Type B pancreatic cell (in vitro differentiated cells): ENCODE measurements around the gene DCP1A. TPM values are rescaled to one million over a fixed set of nuclear protein-coding genes. Genes with fewer than 3 reads are reported as not detected.

Experiments used
- DNase-seq: peaks from one replicate; pipeline ENCODE4 v3.0.0; 2021; ENCODE audit warnings: mixed read lengths; ENCODE audit not compliant: unreplicated experiment; ENCODE audit errors: extremely low spot score
- H3K27ac Mint-ChIP-seq: 2 replicates; pipeline ENCODE4 v1.8.0; 2021; ENCODE audit warnings: mild to moderate bottlenecking, mixed read lengths
- H3K27me3 Mint-ChIP-seq: 2 replicates; pipeline ENCODE4 v1.8.0; 2021; ENCODE audit warnings: mixed read lengths
- H3K36me3 Mint-ChIP-seq: 2 replicates; pipeline ENCODE4 v1.8.0; 2021; ENCODE audit warnings: mixed read lengths
- H3K4me1 Mint-ChIP-seq: one replicate; pipeline ENCODE4 v1.8.0; 2021; ENCODE audit warnings: mixed read lengths; ENCODE audit not compliant: unreplicated experiment
- H3K4me3 Mint-ChIP-seq: 2 replicates; pipeline ENCODE4 v1.8.0; 2021; ENCODE audit warnings: mild to moderate bottlenecking, mixed read lengths
- H3K9me3 Mint-ChIP-seq: 2 replicates; pipeline ENCODE4 v1.8.0; 2021; ENCODE audit warnings: mixed read lengths
- total RNA-seq: library from RNA; stranded (reverse); gene quantifications from 2 replicates; pipeline ENCODE4 v1.2.1, GENCODE V29; 2021; ENCODE audit warnings: low replicate concordance
- TF ChIP-seq, protein P1 (sequence below): fragments of 200-600 bp; sonication (generic); conservative IDR thresholded peaks from 2 replicates; pipeline ENCODE4 v1.5.0; 2021; ENCODE audit warnings: antibody characterized with exemption, mild to moderate bottlenecking

DCP1A gene
- total RNA-seq, 1 donor from 2014 or later: 31.4 TPM

GRCh38 chr3:53236112-53236841, 111.1 kb downstream of the DCP1A start:
- DNase-seq: no peak
- TF ChIP-seq, protein P1, sequence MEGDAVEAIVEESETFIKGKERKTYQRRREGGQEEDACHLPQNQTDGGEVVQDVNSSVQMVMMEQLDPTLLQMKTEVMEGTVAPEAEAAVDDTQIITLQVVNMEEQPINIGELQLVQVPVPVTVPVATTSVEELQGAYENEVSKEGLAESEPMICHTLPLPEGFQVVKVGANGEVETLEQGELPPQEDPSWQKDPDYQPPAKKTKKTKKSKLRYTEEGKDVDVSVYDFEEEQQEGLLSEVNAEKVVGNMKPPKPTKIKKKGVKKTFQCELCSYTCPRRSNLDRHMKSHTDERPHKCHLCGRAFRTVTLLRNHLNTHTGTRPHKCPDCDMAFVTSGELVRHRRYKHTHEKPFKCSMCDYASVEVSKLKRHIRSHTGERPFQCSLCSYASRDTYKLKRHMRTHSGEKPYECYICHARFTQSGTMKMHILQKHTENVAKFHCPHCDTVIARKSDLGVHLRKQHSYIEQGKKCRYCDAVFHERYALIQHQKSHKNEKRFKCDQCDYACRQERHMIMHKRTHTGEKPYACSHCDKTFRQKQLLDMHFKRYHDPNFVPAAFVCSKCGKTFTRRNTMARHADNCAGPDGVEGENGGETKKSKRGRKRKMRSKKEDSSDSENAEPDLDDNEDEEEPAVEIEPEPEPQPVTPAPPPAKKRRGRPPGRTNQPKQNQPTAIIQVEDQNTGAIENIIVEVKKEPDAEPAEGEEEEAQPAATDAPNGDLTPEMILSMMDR: no peak
- H3K36me3 Mint-ChIP-seq: peaks cover 12% of the 10 kb centered on the region
- H3K4me1 Mint-ChIP-seq: peaks cover 5% of the 10 kb centered on the region
- no peak overlapping the region for H3K4me3 Mint-ChIP-seq
- H3K27me3 Mint-ChIP-seq: no peaks in the 10 kb centered on the region
- H3K9me3 Mint-ChIP-seq: no peaks in the 10 kb centered on the region
- no peak overlapping the region for H3K27ac Mint-ChIP-seq

DNA sequence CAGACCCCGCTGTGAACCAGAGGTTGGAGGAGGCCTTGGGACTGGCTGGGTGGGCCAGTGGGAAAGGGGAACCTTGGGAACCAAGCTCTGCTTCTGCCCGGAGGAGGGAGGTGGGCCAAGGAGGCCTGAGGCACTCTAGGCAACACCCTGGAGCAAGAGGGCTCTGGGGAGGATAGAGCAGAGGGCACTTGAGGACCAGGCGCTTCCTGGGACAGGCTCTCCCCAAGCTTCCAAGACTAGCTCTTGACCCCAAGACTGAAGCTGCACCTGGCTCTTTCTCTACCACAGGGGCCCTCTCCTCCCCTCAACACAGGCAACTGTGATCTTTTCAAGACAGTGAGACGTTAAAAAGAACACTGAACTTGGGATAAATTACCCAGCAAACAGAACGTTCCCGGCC, 111.8 kb downstream of the DCP1A start:
- DNase-seq: no peak
- peaks cover 5% of the 10 kb centered on the region for H3K4me1 Mint-ChIP-seq
- TF ChIP-seq, protein P1: no peak
- H3K27me3 Mint-ChIP-seq: no peaks in the 10 kb centered on the region
- no peaks in the 10 kb centered on the region for H3K9me3 Mint-ChIP-seq
- no peak overlapping the region for H3K4me3 Mint-ChIP-seq
- peaks cover 12% of the 10 kb centered on the region for H3K36me3 Mint-ChIP-seq
- no peak overlapping the region for H3K27ac Mint-ChIP-seq

DNA sequence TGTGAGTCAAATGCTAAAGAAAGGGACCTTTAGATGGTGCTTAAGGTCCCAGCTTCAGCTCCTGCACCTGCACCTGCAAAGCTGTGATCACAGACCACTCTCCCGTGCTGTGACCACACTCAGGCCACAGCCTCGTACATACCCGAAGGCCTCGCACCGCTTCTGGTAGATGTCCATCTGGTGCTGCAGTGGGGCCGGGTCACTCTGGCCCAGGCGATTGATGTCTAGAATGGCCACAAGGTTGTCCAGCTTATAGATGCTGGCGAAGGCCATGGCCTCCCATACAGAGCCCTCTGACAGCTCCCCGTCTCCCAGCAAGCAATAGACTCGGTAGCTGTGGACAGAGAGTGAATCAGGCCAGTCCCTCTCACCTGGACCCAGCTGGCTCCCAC, 112.5 kb downstream of the DCP1A start:
- Mint-ChIP-seq H3K9me3 (no peaks in the 10 kb centered on the region), H3K4me3 (no peak overlapping the region), H3K27ac (no peak overlapping the region), H3K36me3 (peaks cover 12% of the 10 kb centered on the region), H3K27me3 (no peaks in the 10 kb centered on the region), H3K4me1 (peaks cover 5% of the 10 kb centered on the region)
- no peak for DNase-seq
- TF ChIP-seq, protein P1: no peak

GRCh38 chr3:53234130-53234840, 113.1 kb downstream of the DCP1A start:
- Mint-ChIP-seq H3K4me1 (peaks cover 5% of the 10 kb centered on the region), H3K9me3 (no peaks in the 10 kb centered on the region), H3K27ac (no peak overlapping the region), H3K27me3 (no peaks in the 10 kb centered on the region), H3K4me3 (no peak overlapping the region), H3K36me3 (peaks cover 12% of the 10 kb centered on the region)
- no peak for DNase-seq
- TF ChIP-seq, protein P1: no peak

Other genes with a start within 250 kb of the DCP1A start
- gene RFT1, start 217.1 kb downstream of the DCP1A start, total RNA-seq: 23.4 and 31.0 TPM in 2 replicates
- 24.0 and 37.4 TPM in 2 replicates for gene PRKCD, start 186.3 kb downstream of the DCP1A start, total RNA-seq
- gene TKT, start 91.5 kb downstream of the DCP1A start, total RNA-seq: 318 and 518 TPM in 2 replicates
- gene CACNA1D, start 147.1 kb upstream of the DCP1A start, total RNA-seq: 10.1 and 17.4 TPM in 2 replicates